HEK293 (cell line): Measurements from ENCODE around the gene PPM1G.

Source experiments
- CTCF ChIA-PET: fragments of 350-600 bp; formaldehyde crosslinking; extraction: SDS; loops from one replicate; lab custom pipeline; 2021; ENCODE audit warnings: antibody characterized with exemption; lab: Yijun Ruan, JAX
- POLR2A ChIA-PET: fragments of 300-600 bp; formaldehyde crosslinking; extraction: SDS; loops from one replicate; lab custom pipeline; 2020; ENCODE audit warnings: antibody characterized with exemption, inconsistent platforms; lab: Yijun Ruan, JAX
- H3K27ac ChIP-seq: fragments of 200-500 bp; sonication (Bioruptor generic); 2 replicates; pipeline ENCODE4 v1.5.1; 2014; ENCODE audit warnings: low read depth, low read length, control low read depth, inconsistent platforms; ENCODE audit errors: extremely low read depth
- H3K36me3 ChIP-seq, 2 experiments: fragments of 200-500 bp in 1 of 2; sonication (Bioruptor generic) in 1 of 2; 1 replicate in 1 of 2; 2 replicates in 1 of 2; pipeline ENCODE4 v1.5.1; 2014 to 2017; ENCODE audit warnings: inconsistent platforms in 2 of 2, low read length in 2 of 2; ENCODE audit not compliant: control insufficient read depth in 2 of 2, insufficient read depth in 1 of 2
- H3K4me1 ChIP-seq: fragments of 200-500 bp; sonication (Bioruptor generic); 2 replicates; pipeline ENCODE4 v1.5.1; 2014; ENCODE audit warnings: mild to moderate bottlenecking, low read length, inconsistent platforms; ENCODE audit not compliant: control insufficient read depth, insufficient read depth
- H3K4me3 ChIP-seq: 2 replicates; pipeline ENCODE4 v1.5.1; 2011; ENCODE audit warnings: low read depth, mild to moderate bottlenecking, control low read depth, low read length, moderate library complexity
- H3K9me3 ChIP-seq: fragments of 200-500 bp; sonication (Bioruptor generic); 2 replicates; pipeline ENCODE4 v1.5.1; 2014; ENCODE audit warnings: low read depth, low read length, inconsistent platforms; ENCODE audit not compliant: control insufficient read depth, insufficient read depth
- EGR2 ChIP-seq: fragments of 450-650 bp; formaldehyde crosslinking; IDR thresholded peaks from 2 replicates; pipeline ENCODE4 v1.5.1; 2016; ENCODE audit warnings: low read depth, missing biosample characterization, missing genetic modification characterization
- GLIS2 ChIP-seq: fragments of 450-650 bp; formaldehyde crosslinking; IDR thresholded peaks from 2 replicates; pipeline ENCODE4 v1.5.1; 2016; ENCODE audit warnings: missing biosample characterization, missing genetic modification characterization
- KLF10 ChIP-seq: fragments of 450-650 bp; IDR thresholded peaks from 2 replicates; pipeline ENCODE4 v1.5.1; 2018; ENCODE audit warnings: missing biosample characterization, mild to moderate bottlenecking, missing genetic modification characterization
- KLF16 ChIP-seq: fragments of 450-650 bp; formaldehyde crosslinking; IDR thresholded peaks from 2 replicates; pipeline ENCODE4 v1.5.1; 2017; ENCODE audit warnings: missing biosample characterization, missing genetic modification characterization
- KLF8 ChIP-seq: fragments of 450-650 bp; formaldehyde crosslinking; IDR thresholded peaks from 2 replicates; pipeline ENCODE4 v1.5.1; 2016; ENCODE audit warnings: missing biosample characterization, missing genetic modification characterization
- SP3 ChIP-seq: fragments of 450-650 bp; formaldehyde crosslinking; IDR thresholded peaks from 2 replicates; pipeline ENCODE4 v1.5.1; 2016; ENCODE audit warnings: missing biosample characterization, missing genetic modification characterization
- SP7 ChIP-seq: fragments of 450-650 bp; formaldehyde crosslinking; IDR thresholded peaks from 2 replicates; pipeline ENCODE4 v1.5.1; 2016; ENCODE audit warnings: missing biosample characterization, missing genetic modification characterization
- WT1 ChIP-seq: fragments of 450-650 bp; formaldehyde crosslinking; IDR thresholded peaks from 2 replicates; pipeline ENCODE4 v1.5.1; 2016; ENCODE audit warnings: missing biosample characterization, missing genetic modification characterization
- ZBTB7A ChIP-seq: fragments of 450-650 bp; formaldehyde crosslinking; IDR thresholded peaks from 2 replicates; pipeline ENCODE4 v1.5.1; 2016; ENCODE audit warnings: low read depth, missing biosample characterization, missing genetic modification characterization
- ZEB2 ChIP-seq: fragments of 450-650 bp; formaldehyde crosslinking; IDR thresholded peaks from 2 replicates; pipeline ENCODE4 v1.5.1; 2016; ENCODE audit warnings: missing biosample characterization, missing genetic modification characterization
- ZFP37 ChIP-seq: fragments of 450-650 bp; formaldehyde crosslinking; IDR thresholded peaks from 2 replicates; pipeline ENCODE4 v1.5.1; 2016; ENCODE audit warnings: missing biosample characterization, missing genetic modification characterization
- ZFP69B ChIP-seq: fragments of 450-650 bp; formaldehyde crosslinking; IDR thresholded peaks from 2 replicates; pipeline ENCODE4 v1.5.1; 2016; ENCODE audit warnings: missing biosample characterization, missing genetic modification characterization
- ZIC2 ChIP-seq: fragments of 450-650 bp; formaldehyde crosslinking; IDR thresholded peaks from 2 replicates; pipeline ENCODE4 v1.5.1; 2016; ENCODE audit warnings: missing biosample characterization, missing genetic modification characterization
- ZNF16 ChIP-seq: fragments of 450-650 bp; formaldehyde crosslinking; IDR thresholded peaks from 2 replicates; pipeline ENCODE4 v1.5.1; 2016; ENCODE audit warnings: low read depth, missing biosample characterization, missing genetic modification characterization
- ZNF501 ChIP-seq: fragments of 450-650 bp; formaldehyde crosslinking; IDR thresholded peaks from 2 replicates; pipeline ENCODE4 v1.5.1; 2016; ENCODE audit warnings: missing biosample characterization, missing genetic modification characterization
- ZNF560 ChIP-seq: fragments of 450-650 bp; formaldehyde crosslinking; IDR thresholded peaks from 2 replicates; pipeline ENCODE4 v1.5.1; 2017; ENCODE audit warnings: missing biosample characterization, missing genetic modification characterization, borderline replicate concordance
- ZNF629 ChIP-seq: fragments of 450-650 bp; formaldehyde crosslinking; IDR thresholded peaks from 2 replicates; pipeline ENCODE4 v1.5.1; 2017; ENCODE audit warnings: missing biosample characterization, missing genetic modification characterization
- ZNF707 ChIP-seq: fragments of 450-650 bp; formaldehyde crosslinking; IDR thresholded peaks from 2 replicates; pipeline ENCODE4 v1.5.1; 2016; ENCODE audit warnings: missing biosample characterization, missing genetic modification characterization
- ZNF785 ChIP-seq: fragments of 450-650 bp; formaldehyde crosslinking; IDR thresholded peaks from 2 replicates; pipeline ENCODE4 v1.5.1; 2016; ENCODE audit warnings: missing biosample characterization, missing genetic modification characterization
- TF ChIP-seq, protein P1 (sequence below): fragments of 450-650 bp; formaldehyde crosslinking; IDR thresholded peaks from 2 replicates; pipeline ENCODE4 v1.5.1; 2016; ENCODE audit warnings: missing biosample characterization, missing genetic modification characterization
- TF ChIP-seq, protein P2 (sequence below): fragments of 450-650 bp; formaldehyde crosslinking; IDR thresholded peaks from 2 replicates; pipeline ENCODE4 v1.5.1; 2016; ENCODE audit warnings: missing biosample characterization, missing genetic modification characterization
- TF ChIP-seq, protein P3 (sequence below): fragments of 450-650 bp; formaldehyde crosslinking; IDR thresholded peaks from 2 replicates; pipeline ENCODE4 v1.5.1; 2017; ENCODE audit warnings: missing biosample characterization, missing genetic modification characterization
- TF ChIP-seq, protein P4 (sequence below): fragments of 450-650 bp; formaldehyde crosslinking; IDR thresholded peaks from 2 replicates; pipeline ENCODE4 v1.5.1; 2016; ENCODE audit warnings: missing biosample characterization, missing genetic modification characterization
- TF ChIP-seq, protein P5 (sequence below): fragments of 450-650 bp; formaldehyde crosslinking; optimal IDR thresholded peaks from 2 replicates; pipeline ENCODE3; 2016; ENCODE audit warnings: missing biosample characterization, mild to moderate bottlenecking, missing genetic modification characterization
- TF ChIP-seq, protein P6 (sequence below): fragments of 450-650 bp; formaldehyde crosslinking; IDR thresholded peaks from 2 replicates; pipeline ENCODE4 v1.5.1; 2016; ENCODE audit warnings: missing biosample characterization, missing genetic modification characterization
- TF ChIP-seq, protein P7 (sequence below): fragments of 450-650 bp; formaldehyde crosslinking; IDR thresholded peaks from 2 replicates; pipeline ENCODE4 v1.5.1; 2016; ENCODE audit warnings: missing biosample characterization, missing genetic modification characterization

PPM1G gene

DNA sequence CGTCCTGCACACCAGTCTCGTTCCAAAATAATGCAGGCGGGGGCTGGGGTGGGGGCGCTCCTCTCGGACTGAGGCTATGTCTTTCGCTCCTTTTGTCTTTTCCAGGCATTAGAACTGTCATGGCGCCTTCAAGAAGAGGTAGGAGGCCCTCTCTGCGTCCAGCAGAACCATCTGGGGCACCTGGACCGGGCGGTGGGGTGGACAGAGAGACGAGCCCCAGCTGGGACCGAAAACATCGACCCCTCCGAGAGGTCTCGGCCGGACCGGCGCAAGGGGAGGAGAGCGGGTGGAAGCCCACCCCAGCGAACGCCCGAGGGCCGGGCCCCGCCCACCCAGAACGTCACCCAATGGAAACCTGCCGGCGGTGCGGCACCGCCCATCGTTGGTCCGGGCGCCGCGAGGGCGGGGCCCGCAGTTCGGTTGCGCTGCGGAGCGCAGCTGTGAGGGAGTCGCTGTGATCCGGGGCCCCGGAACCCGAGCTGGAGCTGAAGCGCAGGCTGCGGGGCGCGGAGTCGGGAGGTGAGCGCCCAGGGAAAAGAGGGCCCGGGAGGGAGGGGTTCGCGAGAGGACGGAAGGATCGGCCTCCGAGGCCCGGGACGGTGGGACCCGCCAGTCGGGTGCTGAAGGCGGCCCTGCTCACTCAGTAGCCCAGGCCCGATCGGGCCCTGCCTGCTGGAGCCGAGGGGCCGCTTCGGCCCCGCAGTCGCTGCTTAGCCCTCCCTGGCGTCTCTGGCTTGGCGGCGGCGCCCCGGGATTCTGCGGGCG lies 19.0 kb upstream of the PPM1G start, which contains the start of gene NRBP1:
TSS of gene NRBP1 (plus strand) at position 419 of the 765 bp plus-strand sequence. CDS start 4,643 bp downstream, outside the sequence.
- Histone ChIP-seq H3K4me1 (peaks cover 11% of the 10 kb centered on the region), H3K9me3 (no peaks in the 10 kb centered on the region), H3K4me3 (peak within 1 kb of the TSS; percentile 70), H3K36me3 (peaks cover 6 to 11% of the 10 kb centered on the region in 2 experiments), H3K27ac (peak within 1 kb of the TSS; percentile 96)
- POLR2A ChIA-PET: interaction anchor here (0.5 to 3.8 kb wide), 22 partner anchors 9 to 235 kb away, joined by 3 to 56 read pairs (median 3); partner anchors contain the start of genes CCDC121, EIF2B4, GPN1 and GTF3C2
- CTCF ChIA-PET: interaction anchor here (0.6 to 3.0 kb wide), 7 partner anchors 10 to 1167 kb away, joined by 3 to 15 read pairs (median 4); partner anchors contain the start of gene PPM1G
- TF ChIP-seq ZIC2 (tag by site-specific recombination): peak; percentile 24; the same call in 1 of the 2 replicates
- 0 out of 2 replicates have a peak, but pooled peaks have one; percentile 24 for TF ChIP-seq EGR2 (tag by site-specific recombination)
- TF ChIP-seq ZNF501: peak; percentile 64; the same call in 1 of the 2 replicates
- peak; percentile 82 for TF ChIP-seq KLF16 (tag by site-specific recombination)
- TF ChIP-seq ZFP69B: peak; percentile 94
- peak; percentile 84 for TF ChIP-seq GLIS2 (tag by site-specific recombination)
- TF ChIP-seq, protein P1, sequence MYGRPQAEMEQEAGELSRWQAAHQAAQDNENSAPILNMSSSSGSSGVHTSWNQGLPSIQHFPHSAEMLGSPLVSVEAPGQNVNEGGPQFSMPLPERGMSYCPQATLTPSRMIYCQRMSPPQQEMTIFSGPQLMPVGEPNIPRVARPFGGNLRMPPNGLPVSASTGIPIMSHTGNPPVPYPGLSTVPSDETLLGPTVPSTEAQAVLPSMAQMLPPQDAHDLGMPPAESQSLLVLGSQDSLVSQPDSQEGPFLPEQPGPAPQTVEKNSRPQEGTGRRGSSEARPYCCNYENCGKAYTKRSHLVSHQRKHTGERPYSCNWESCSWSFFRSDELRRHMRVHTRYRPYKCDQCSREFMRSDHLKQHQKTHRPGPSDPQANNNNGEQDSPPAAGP: peak; percentile 32; the same call in 1 of the 2 replicates
- TF ChIP-seq KLF10: peak; percentile 63
- TF ChIP-seq WT1 (tag by site-specific recombination): no peak
- no peak for TF ChIP-seq ZNF16
- peak; percentile 93 for TF ChIP-seq KLF8 (tag by site-specific recombination)
- TF ChIP-seq, protein P2, sequence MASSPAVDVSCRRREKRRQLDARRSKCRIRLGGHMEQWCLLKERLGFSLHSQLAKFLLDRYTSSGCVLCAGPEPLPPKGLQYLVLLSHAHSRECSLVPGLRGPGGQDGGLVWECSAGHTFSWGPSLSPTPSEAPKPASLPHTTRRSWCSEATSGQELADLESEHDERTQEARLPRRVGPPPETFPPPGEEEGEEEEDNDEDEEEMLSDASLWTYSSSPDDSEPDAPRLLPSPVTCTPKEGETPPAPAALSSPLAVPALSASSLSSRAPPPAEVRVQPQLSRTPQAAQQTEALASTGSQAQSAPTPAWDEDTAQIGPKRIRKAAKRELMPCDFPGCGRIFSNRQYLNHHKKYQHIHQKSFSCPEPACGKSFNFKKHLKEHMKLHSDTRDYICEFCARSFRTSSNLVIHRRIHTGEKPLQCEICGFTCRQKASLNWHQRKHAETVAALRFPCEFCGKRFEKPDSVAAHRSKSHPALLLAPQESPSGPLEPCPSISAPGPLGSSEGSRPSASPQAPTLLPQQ (tag by site-specific recombination): peak; percentile 96
- no peak for TF ChIP-seq ZNF560
- 0 out of 2 replicates have a peak, but pooled peaks have one; percentile 23 for TF ChIP-seq ZNF629 (tag by site-specific recombination)
- TF ChIP-seq, protein P3, sequence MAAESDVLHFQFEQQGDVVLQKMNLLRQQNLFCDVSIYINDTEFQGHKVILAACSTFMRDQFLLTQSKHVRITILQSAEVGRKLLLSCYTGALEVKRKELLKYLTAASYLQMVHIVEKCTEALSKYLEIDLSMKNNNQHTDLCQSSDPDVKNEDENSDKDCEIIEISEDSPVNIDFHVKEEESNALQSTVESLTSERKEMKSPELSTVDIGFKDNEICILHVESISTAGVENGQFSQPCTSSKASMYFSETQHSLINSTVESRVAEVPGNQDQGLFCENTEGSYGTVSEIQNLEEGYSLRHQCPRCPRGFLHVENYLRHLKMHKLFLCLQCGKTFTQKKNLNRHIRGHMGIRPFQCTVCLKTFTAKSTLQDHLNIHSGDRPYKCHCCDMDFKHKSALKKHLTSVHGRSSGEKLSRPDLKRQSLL (tag by site-specific recombination): no peak
- TF ChIP-seq, protein P4, sequence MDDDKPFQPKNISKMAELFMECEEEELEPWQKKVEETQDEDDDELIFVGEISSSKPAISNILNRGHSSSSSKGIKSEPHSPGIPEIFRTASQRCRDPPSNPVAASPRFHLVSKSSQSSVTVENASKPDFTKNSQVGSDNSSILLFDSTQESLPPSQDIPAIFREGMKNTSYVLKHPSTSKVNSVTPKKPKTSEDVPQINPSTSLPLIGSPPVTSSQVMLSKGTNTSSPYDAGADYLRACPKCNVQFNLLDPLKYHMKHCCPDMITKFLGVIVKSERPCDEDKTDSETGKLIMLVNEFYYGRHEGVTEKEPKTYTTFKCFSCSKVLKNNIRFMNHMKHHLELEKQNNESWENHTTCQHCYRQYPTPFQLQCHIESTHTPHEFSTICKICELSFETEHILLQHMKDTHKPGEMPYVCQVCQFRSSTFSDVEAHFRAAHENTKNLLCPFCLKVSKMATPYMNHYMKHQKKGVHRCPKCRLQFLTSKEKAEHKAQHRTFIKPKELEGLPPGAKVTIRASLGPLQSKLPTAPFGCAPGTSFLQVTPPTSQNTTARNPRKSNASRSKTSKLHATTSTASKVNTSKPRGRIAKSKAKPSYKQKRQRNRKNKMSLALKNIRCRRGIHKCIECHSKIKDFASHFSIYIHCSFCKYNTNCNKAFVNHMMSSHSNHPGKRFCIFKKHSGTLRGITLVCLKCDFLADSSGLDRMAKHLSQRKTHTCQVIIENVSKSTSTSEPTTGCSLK (tag by site-specific recombination): no peak
- no peak for TF ChIP-seq ZNF785
- no peak; the same call in 1 of the 2 replicates for TF ChIP-seq SP7 (tag by site-specific recombination)
- TF ChIP-seq, protein P5, sequence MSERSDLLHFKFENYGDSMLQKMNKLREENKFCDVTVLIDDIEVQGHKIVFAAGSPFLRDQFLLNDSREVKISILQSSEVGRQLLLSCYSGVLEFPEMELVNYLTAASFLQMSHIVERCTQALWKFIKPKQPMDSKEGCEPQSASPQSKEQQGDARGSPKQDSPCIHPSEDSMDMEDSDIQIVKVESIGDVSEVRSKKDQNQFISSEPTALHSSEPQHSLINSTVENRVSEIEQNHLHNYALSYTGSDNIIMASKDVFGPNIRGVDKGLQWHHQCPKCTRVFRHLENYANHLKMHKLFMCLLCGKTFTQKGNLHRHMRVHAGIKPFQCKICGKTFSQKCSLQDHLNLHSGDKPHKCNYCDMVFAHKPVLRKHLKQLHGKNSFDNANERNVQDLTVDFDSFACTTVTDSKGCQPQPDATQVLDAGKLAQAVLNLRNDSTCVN (tag by site-specific recombination): peak; percentile 76
- TF ChIP-seq ZBTB7A (tag by site-specific recombination): 0 out of 2 replicates have a peak, but pooled peaks have one; percentile 28
- TF ChIP-seq, protein P6, sequence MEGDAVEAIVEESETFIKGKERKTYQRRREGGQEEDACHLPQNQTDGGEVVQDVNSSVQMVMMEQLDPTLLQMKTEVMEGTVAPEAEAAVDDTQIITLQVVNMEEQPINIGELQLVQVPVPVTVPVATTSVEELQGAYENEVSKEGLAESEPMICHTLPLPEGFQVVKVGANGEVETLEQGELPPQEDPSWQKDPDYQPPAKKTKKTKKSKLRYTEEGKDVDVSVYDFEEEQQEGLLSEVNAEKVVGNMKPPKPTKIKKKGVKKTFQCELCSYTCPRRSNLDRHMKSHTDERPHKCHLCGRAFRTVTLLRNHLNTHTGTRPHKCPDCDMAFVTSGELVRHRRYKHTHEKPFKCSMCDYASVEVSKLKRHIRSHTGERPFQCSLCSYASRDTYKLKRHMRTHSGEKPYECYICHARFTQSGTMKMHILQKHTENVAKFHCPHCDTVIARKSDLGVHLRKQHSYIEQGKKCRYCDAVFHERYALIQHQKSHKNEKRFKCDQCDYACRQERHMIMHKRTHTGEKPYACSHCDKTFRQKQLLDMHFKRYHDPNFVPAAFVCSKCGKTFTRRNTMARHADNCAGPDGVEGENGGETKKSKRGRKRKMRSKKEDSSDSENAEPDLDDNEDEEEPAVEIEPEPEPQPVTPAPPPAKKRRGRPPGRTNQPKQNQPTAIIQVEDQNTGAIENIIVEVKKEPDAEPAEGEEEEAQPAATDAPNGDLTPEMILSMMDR (tag by site-specific recombination): peak; percentile 69
- peak; percentile 89 for TF ChIP-seq SP3 (tag by site-specific recombination)
- 0 out of 2 replicates have a peak, but pooled peaks have one; percentile 61 for TF ChIP-seq ZFP37 (tag by site-specific recombination)
- TF ChIP-seq ZNF707 (tag by site-specific recombination): no peak
- TF ChIP-seq, protein P7, sequence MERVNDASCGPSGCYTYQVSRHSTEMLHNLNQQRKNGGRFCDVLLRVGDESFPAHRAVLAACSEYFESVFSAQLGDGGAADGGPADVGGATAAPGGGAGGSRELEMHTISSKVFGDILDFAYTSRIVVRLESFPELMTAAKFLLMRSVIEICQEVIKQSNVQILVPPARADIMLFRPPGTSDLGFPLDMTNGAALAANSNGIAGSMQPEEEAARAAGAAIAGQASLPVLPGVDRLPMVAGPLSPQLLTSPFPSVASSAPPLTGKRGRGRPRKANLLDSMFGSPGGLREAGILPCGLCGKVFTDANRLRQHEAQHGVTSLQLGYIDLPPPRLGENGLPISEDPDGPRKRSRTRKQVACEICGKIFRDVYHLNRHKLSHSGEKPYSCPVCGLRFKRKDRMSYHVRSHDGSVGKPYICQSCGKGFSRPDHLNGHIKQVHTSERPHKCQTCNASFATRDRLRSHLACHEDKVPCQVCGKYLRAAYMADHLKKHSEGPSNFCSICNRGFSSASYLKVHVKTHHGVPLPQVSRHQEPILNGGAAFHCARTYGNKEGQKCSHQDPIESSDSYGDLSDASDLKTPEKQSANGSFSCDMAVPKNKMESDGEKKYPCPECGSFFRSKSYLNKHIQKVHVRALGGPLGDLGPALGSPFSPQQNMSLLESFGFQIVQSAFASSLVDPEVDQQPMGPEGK (tag by site-specific recombination): peak; percentile 93
- TF ChIP-seq ZEB2 (tag by site-specific recombination): peak; percentile 93
